SK-N-SH (cell line): Measurements from ENCODE around the gene TBCD. TPM values are rescaled to one million over a fixed set of nuclear protein-coding genes. Genes with fewer than 3 reads are reported as not detected.

ENCODE experiments used
- CTCF ChIA-PET: fragments of 300-600, 350-600 bp; formaldehyde crosslinking; extraction: SDS; loops from one replicate; lab custom pipeline; 2021; lab: Yijun Ruan, JAX
- POLR2A ChIA-PET: fragments of 350-600 bp; sonication (Branson Sonifier 250); formaldehyde crosslinking; extraction: SDS; loops from one replicate; lab custom pipeline; 2020; ENCODE audit warnings: antibody characterized with exemption, inconsistent platforms; lab: Yijun Ruan, JAX
- DNase-seq: peaks from one replicate; pipeline ENCODE4 v3.0.0; 2012
- H2AFZ ChIP-seq: fragments of 200-600 bp; sonication (generic); 2 replicates; pipeline ENCODE4 v1.8.1; 2016; ENCODE audit warnings: antibody characterized with exemption, mild to moderate bottlenecking, low read depth
- H3F3A ChIP-seq: fragments of 200-600 bp; sonication (generic); replicated peaks from 2 replicates; pipeline ENCODE3; 2016; ENCODE audit warnings: antibody characterized with exemption, mild to moderate bottlenecking; ENCODE audit not compliant: insufficient read depth
- H3K27ac ChIP-seq, 2 experiments: fragments of 200-500 bp in 1 of 2; fragments of 200-600 bp in 1 of 2; sonication (Bioruptor generic) in 1 of 2; sonication (generic), shearing (Covaris generic) in 1 of 2; 2 replicates each; pipeline versions ENCODE4 v1.5.1 to v1.6.1; 2014 to 2016; ENCODE audit warnings: low read depth in 2 of 2, inconsistent platforms in 1 of 2, low read length in 1 of 2, mild to moderate bottlenecking in 1 of 2, mixed read lengths in 1 of 2
- H3K27me3 ChIP-seq: fragments of 200-600 bp; sonication (generic), shearing (Covaris generic); 2 replicates; pipeline ENCODE4 v1.6.1; 2016; ENCODE audit warnings: mixed run types; ENCODE audit not compliant: insufficient read depth
- H3K36me3 ChIP-seq, 2 experiments: fragments of 200-500 bp in 1 of 2; fragments of 200-600 bp in 1 of 2; sonication (Bioruptor generic) in 1 of 2; sonication (generic) in 1 of 2; replicated peaks in 1 of 2; 2 replicates each; pipeline versions ENCODE3 to v1.5.1; 2014 to 2016; ENCODE audit warnings: low read length in 1 of 2, mild to moderate bottlenecking in 1 of 2; ENCODE audit not compliant: insufficient read depth in 2 of 2, control insufficient read depth in 1 of 2
- H3K4me1 ChIP-seq, 2 experiments: fragments of 200-500 bp in 1 of 2; fragments of 200-600 bp in 1 of 2; sonication (Bioruptor generic) in 1 of 2; sonication (generic), shearing (Covaris generic) in 1 of 2; 2 replicates each; pipeline versions ENCODE4 v1.5.1 to v1.6.1; 2014 to 2016; ENCODE audit warnings: low read depth in 1 of 2, low read length in 1 of 2, mixed run types in 1 of 2; ENCODE audit not compliant: insufficient read depth in 2 of 2, control insufficient read depth in 1 of 2
- H3K4me2 ChIP-seq: fragments of 200-600 bp; sonication (generic), shearing (Covaris generic); 2 replicates; pipeline ENCODE4 v1.6.1; 2017; ENCODE audit warnings: mixed run types
- H3K4me3 ChIP-seq, 2 experiments: fragments of 200-500 bp in 1 of 2; fragments of 200-600 bp in 1 of 2; sonication (Bioruptor generic) in 1 of 2; sonication (generic), shearing (Covaris generic) in 1 of 2; 2 replicates each; pipeline versions ENCODE4 v1.5.1 to v1.8.1; 2014 to 2016; ENCODE audit warnings: low read depth in 2 of 2, inconsistent platforms in 1 of 2, low read length in 1 of 2, mild to moderate bottlenecking in 1 of 2, mixed read lengths in 1 of 2, moderate library complexity in 1 of 2
- H3K79me2 ChIP-seq: fragments of 200-600 bp; sonication (generic); 2 replicates; pipeline ENCODE4 v1.8.1; 2017; ENCODE audit warnings: mild to moderate bottlenecking; ENCODE audit not compliant: insufficient read depth
- H3K9ac ChIP-seq: fragments of 200-600 bp; sonication (generic); 2 replicates; pipeline ENCODE4 v1.6.1; 2017; ENCODE audit warnings: mixed run types
- H3K9me2 ChIP-seq: fragments of 200-600 bp; sonication (generic); 2 replicates; pipeline ENCODE4 v1.6.1; 2017; ENCODE audit warnings: mixed run types
- H3K9me3 ChIP-seq: fragments of 200-600 bp; sonication (generic); 2 replicates; pipeline ENCODE4 v1.6.1; 2017; ENCODE audit warnings: mixed run types, mild to moderate bottlenecking, moderate library complexity
- H4K20me1 ChIP-seq: fragments of 200-600 bp; sonication (generic); 2 replicates; pipeline ENCODE4 v1.6.1; 2017; ENCODE audit warnings: mild to moderate bottlenecking, mixed run types; ENCODE audit not compliant: insufficient read depth
- ELF1 ChIP-seq: IDR thresholded peaks from 2 replicates; pipeline ENCODE4 v1.4.0; 2012
- EP300 ChIP-seq, 2 experiments: IDR thresholded peaks; 2 replicates each; pipeline versions ENCODE4 v1.4.0 to v1.6.1; 2012; ENCODE audit warnings: borderline replicate concordance in 1 of 2, low read depth in 1 of 2, low read length in 1 of 2
- FOSL2 ChIP-seq: IDR thresholded peaks from 2 replicates; pipeline ENCODE4 v1.4.0; 2012; ENCODE audit warnings: low read depth, mild to moderate bottlenecking, moderate library complexity, borderline replicate concordance
- GABPA ChIP-seq: IDR thresholded peaks from 2 replicates; pipeline ENCODE4 v1.4.0; 2012; ENCODE audit warnings: low read depth, mild to moderate bottlenecking
- MAX ChIP-seq: IDR thresholded peaks from 2 replicates; pipeline ENCODE4 v1.4.0; 2012; ENCODE audit warnings: low read depth
- MXI1 ChIP-seq: IDR thresholded peaks from 2 replicates; pipeline ENCODE4 v1.6.1; 2012; ENCODE audit warnings: mild to moderate bottlenecking, low read depth, low read length, improper control_type of control experiment
- NRF1 ChIP-seq: IDR thresholded peaks from 2 replicates; pipeline ENCODE4 v1.6.1; 2012; ENCODE audit warnings: low read depth, mild to moderate bottlenecking, low read length
- PBX3 ChIP-seq: IDR thresholded peaks from 2 replicates; pipeline ENCODE4; 2012
- POLR2AphosphoS5 ChIP-seq: IDR thresholded peaks from 2 replicates; pipeline ENCODE4 v1.6.1; 2012; ENCODE audit warnings: low read depth, low read length
- RAD21 ChIP-seq: IDR thresholded peaks from 2 replicates; pipeline ENCODE4 v1.6.1; 2012; ENCODE audit warnings: mild to moderate bottlenecking, low read length
- RCOR1 ChIP-seq: fragments of 150-350 bp; IDR thresholded peaks from 2 replicates; pipeline ENCODE4 v1.6.1; 2017; ENCODE audit warnings: antibody characterized with exemption, low read length
- RFX5 ChIP-seq: IDR thresholded peaks from 2 replicates; pipeline ENCODE4 v1.6.1; 2012; ENCODE audit warnings: mild to moderate bottlenecking, improper control_type of control experiment, low read length
- SIN3A ChIP-seq: IDR thresholded peaks from 2 replicates; pipeline ENCODE4 v1.6.1; 2012; ENCODE audit warnings: low read depth, mild to moderate bottlenecking, low read length, moderate library complexity, borderline replicate concordance
- TEAD4 ChIP-seq: IDR thresholded peaks from 2 replicates; pipeline ENCODE4 v1.4.0; 2012; ENCODE audit warnings: mild to moderate bottlenecking, borderline replicate concordance; ENCODE audit not compliant: insufficient read depth
- USF1 ChIP-seq: IDR thresholded peaks from 2 replicates; pipeline ENCODE4 v1.4.0; 2012; ENCODE audit warnings: low read depth, borderline replicate concordance
- USF2 ChIP-seq: fragments of 150-350 bp; IDR thresholded peaks from 2 replicates; pipeline ENCODE4 v1.6.1; 2017; ENCODE audit warnings: antibody characterized with exemption, low read length, low read depth, borderline replicate concordance
- YY1 ChIP-seq: IDR thresholded peaks from 2 replicates; pipeline ENCODE4 v1.4.0; 2012; ENCODE audit warnings: low read depth, mild to moderate bottlenecking
- WGBS: methylation state at CpG from one replicate; pipeline ENCODE4 v1.1.6; 2017; ENCODE audit warnings: low lambda C conversion rate; 5-methylcytosine and 5-hydroxymethylcytosine counted together
- polyA plus RNA-seq, 3 experiments: library from polyadenylated mRNA; depleted of rRNA; stranded (reverse); fragments of >200 nt; gene quantifications; 2 replicates each; pipeline ENCODE4 v1.2.3, GENCODE V29; 2012

TBCD gene
- polyA plus RNA-seq, 1 of the 3 experiments (the other 2 are of a cell fraction), result 107 TPM

GRCh38 chr17:82902972-82903874 lies 151.4 kb downstream of the TBCD start:
- no peak overlapping the region for H3K9ac ChIP-seq
- H4K20me1 ChIP-seq, result no peaks in the 10 kb centered on the region
- H3K4me1 ChIP-seq, result no peaks in the 10 kb centered on the region; a peak in 1 of 4 replicates
- H2AFZ ChIP-seq, result no peak overlapping the region
- DNase-seq, result no peak
- ChIA-PET CTCF (interaction anchor here (1.3 to 1.8 kb wide), 2 partner anchors 10 to 14 kb away, joined by 5 to 9 read pairs; no protein-coding TSS in a partner anchor), POLR2A (no interaction called here)
- peaks cover 0 to 48% of the 10 kb centered on the region in 2 experiments for H3K36me3 ChIP-seq
- peaks cover 7% of the 10 kb centered on the region for H3F3A ChIP-seq
- no peaks in the 10 kb centered on the region for H3K9me2 ChIP-seq
- no peaks in the 10 kb centered on the region for H3K79me2 ChIP-seq
- no peak overlapping the region for H3K27ac ChIP-seq
- no peaks in the 10 kb centered on the region for H3K9me3 ChIP-seq
- no peak overlapping the region for H3K4me2 ChIP-seq
- H3K27me3 ChIP-seq, result no peaks in the 10 kb centered on the region
- no peak for TF ChIP-seq NRF1
- no peak for TF ChIP-seq MAX
- no peak for TF ChIP-seq SIN3A
- no peak for TF ChIP-seq TEAD4
- 93% methylated on average over 37 of the region's 37 CpGs for WGBS
- no peak overlapping the region for H3K4me3 ChIP-seq

- WGBS, result 91% methylated on average over 10 of the region's 20 CpGs
- CTCF ChIA-PET, result no interaction called here
These were observed 153.3 kb downstream of the TBCD start for GRCh38 chr17:82905130-82905529.

More at GRCh38 chr17:82905130-82905529, 153.3 kb downstream of the TBCD start:
- TF ChIP-seq GABPA (no peak), RFX5 (no peak), PBX3 (no peak), FOSL2 (no peak), RCOR1 (no peak), USF2 (no peak), ELF1 (no peak), NRF1 (no peak), POLR2AphosphoS5 (no peak), USF1 (no peak), RAD21 (no peak), MAX (no peak), MXI1 (no peak), EP300 (IDR thresholded peaks at IDR 0.05; ENCODE audit: borderline replicate concordance in 1 of 2, low read depth in 1 of 2, low read length in 1 of 2) (no peak), YY1 (no peak)
- TF ChIP-seq, all 33 proteins: peak for 0
- H3K4me1 ChIP-seq, result no peaks in the 10 kb centered on the region; a peak in 1 of 4 replicates
- H3F3A ChIP-seq, result peaks cover 7% of the 10 kb centered on the region
- H3K9ac ChIP-seq, result no peak overlapping the region
- H3K4me3 ChIP-seq, result no peak overlapping the region
- H3K36me3 ChIP-seq, result peaks cover 5 to 49% of the 10 kb centered on the region in 2 experiments
- H2AFZ ChIP-seq, result no peak overlapping the region
- H3K79me2 ChIP-seq, result no peaks in the 10 kb centered on the region
- H3K27ac ChIP-seq, result no peak overlapping the region
- no peak for DNase-seq
- no peak overlapping the region for H3K4me2 ChIP-seq
- H3K27me3 ChIP-seq, result no peaks in the 10 kb centered on the region
- H3K9me3 ChIP-seq, result no peaks in the 10 kb centered on the region
- H4K20me1 ChIP-seq, result no peaks in the 10 kb centered on the region
- H3K9me2 ChIP-seq, result no peaks in the 10 kb centered on the region
- POLR2A ChIA-PET, result no interaction called here
